ENCODE data around the gene EHD1. TPM values are rescaled to one million over a fixed set of nuclear protein-coding genes. Genes with fewer than 3 reads are reported as not detected.

Gene EHD1
- polyA plus RNA-seq, 1 donor (not counting 4 experiments of a cell fraction or from before 2014, with no cell fraction given): 73.9 TPM

DNA sequence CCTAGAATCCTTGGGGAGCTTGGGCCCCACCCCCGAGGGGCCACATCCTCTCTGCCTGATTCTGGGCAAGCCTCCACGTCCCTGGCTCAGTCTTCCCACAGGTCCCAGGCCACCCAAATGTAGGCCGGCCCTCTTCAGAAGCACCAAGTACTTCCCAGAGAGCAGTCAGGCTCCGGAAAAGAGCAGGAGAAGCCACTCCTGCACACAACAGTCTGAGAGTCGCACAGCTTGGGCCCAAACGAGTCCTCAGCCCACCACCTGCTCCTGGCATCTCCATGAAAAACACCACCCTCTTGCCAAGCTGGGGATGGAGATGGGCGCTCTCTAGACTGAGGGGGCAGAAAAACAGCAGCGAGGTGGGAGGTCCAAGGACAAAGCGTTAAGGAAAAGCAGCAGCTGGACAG lies 15.4 kb downstream of the EHD1 start:
- Histone ChIP-seq H3K9me1 (ENCODE audit: control insufficient read depth, extremely low read depth, insufficient read depth, low read length) (peaks cover 5% of the 10 kb centered on the region), H3K9me3 (ENCODE audit: control insufficient read depth, low read depth, low read length) (no peaks in the 10 kb centered on the region), H3K4me1 (ENCODE audit: control insufficient read depth, extremely low read depth, insufficient read depth, low read length) (peaks cover 51% of the 10 kb centered on the region), H3K9ac (ENCODE audit: control insufficient read depth, extremely low read depth, insufficient read depth, low read length) (no peak overlapping the region), H2AFZ (ENCODE audit: control insufficient read depth, low read length) (no peak overlapping the region), H3K36me3 (ENCODE audit: control insufficient read depth in 2 of 2, extremely low read depth in 1 of 2, insufficient read depth in 2 of 2, low read length in 2 of 2) (peaks cover 21 to 22% of the 10 kb centered on the region in 2 experiments), H4K20me1 (ENCODE audit: control insufficient read depth, extremely low read depth, insufficient read depth, low read length) (peaks cover 3% of the 10 kb centered on the region), H3K27ac (ENCODE audit: control insufficient read depth, insufficient read depth, low read length) (no peak overlapping the region), H3K4me3 (ENCODE audit: control insufficient read depth in 2 of 3, extremely low read depth in 1 of 3, insufficient read depth in 2 of 3, low read depth in 1 of 3, low read length in 3 of 3) (no peak overlapping the region), H3K27me3 (ENCODE audit: control insufficient read depth, extremely low read depth, insufficient read depth, low read length) (no peaks in the 10 kb centered on the region), H3K4me2 (ENCODE audit: control insufficient read depth, extremely low read depth, insufficient read depth, low read depth, low read length) (no peak overlapping the region), H3K79me2 (ENCODE audit: control insufficient read depth, insufficient read depth, low read length) (peaks cover 79% of the 10 kb centered on the region)
- FAIRE-seq (no peak), DNase-seq (ENCODE audit: low read depth, low spot score) (no peak)
- TF ChIP-seq EZH2 (IDR thresholded peaks at IDR 0.05; ENCODE audit: low read length): no peak
- TF ChIP-seq, protein P1, sequence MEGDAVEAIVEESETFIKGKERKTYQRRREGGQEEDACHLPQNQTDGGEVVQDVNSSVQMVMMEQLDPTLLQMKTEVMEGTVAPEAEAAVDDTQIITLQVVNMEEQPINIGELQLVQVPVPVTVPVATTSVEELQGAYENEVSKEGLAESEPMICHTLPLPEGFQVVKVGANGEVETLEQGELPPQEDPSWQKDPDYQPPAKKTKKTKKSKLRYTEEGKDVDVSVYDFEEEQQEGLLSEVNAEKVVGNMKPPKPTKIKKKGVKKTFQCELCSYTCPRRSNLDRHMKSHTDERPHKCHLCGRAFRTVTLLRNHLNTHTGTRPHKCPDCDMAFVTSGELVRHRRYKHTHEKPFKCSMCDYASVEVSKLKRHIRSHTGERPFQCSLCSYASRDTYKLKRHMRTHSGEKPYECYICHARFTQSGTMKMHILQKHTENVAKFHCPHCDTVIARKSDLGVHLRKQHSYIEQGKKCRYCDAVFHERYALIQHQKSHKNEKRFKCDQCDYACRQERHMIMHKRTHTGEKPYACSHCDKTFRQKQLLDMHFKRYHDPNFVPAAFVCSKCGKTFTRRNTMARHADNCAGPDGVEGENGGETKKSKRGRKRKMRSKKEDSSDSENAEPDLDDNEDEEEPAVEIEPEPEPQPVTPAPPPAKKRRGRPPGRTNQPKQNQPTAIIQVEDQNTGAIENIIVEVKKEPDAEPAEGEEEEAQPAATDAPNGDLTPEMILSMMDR (optimal IDR thresholded peaks at IDR 0.05 in 1 of 3, IDR thresholded peaks at IDR 0.05 in 1 of 3, conservative IDR thresholded peaks at IDR 0.05 in 1 of 3; ENCODE audit: extremely low read depth in 1 of 3, insufficient read depth in 2 of 3, low read length in 3 of 3): no peak
- dilution Hi-C loops (cut with MboI; ENCODE audit: extremely low pct_ligation_motif_present, low sequenced_read_pairs): no loop called here

DNA sequence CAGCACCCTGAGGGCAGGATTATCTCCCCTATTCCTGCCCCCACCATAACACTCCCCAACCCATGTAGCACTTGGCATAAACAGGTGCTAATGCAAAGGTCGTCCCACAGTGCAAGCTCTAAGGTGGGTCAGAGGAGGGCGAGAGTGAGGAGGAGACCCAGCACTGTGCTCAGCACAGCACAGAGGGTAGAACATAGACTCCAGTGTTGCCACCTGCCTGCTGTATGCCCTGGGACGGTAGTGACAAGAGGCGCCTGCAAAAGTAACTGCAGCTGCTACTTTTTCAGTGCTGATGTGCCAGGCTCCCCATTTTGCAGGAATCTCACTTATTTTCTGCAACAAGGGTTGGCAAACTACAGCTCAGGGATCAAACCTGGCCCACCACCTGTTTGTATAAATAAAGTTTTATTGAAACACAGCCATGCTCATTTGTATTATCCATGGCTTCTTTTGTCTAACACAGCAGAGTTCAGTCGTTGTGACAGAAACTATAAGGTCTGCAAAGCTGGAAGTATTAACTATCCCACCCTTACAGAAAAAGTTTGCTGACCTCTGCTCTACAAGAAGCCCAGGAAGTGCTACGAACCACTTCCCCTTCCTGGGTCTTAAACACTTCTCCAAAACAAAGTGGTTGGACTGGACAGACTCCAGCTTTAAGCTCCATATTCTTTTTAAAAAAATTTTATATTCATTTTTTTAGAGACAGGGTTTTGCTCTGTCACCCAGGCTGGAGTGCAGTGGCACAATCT lies 17.0 kb downstream of the EHD1 start:
- peaks cover 3% of the 10 kb centered on the region for H3K9me1 ChIP-seq (ENCODE audit: control insufficient read depth, extremely low read depth, insufficient read depth, low read length)
- H3K4me1 ChIP-seq (ENCODE audit: control insufficient read depth, extremely low read depth, insufficient read depth, low read length): peaks cover 48% of the 10 kb centered on the region
- FAIRE-seq: no peak
- H3K27me3 ChIP-seq (ENCODE audit: control insufficient read depth, extremely low read depth, insufficient read depth, low read length): no peaks in the 10 kb centered on the region
- TF ChIP-seq, protein P1 (optimal IDR thresholded peaks at IDR 0.05 in 1 of 3, IDR thresholded peaks at IDR 0.05 in 1 of 3, conservative IDR thresholded peaks at IDR 0.05 in 1 of 3; ENCODE audit: extremely low read depth in 1 of 3, insufficient read depth in 2 of 3, low read length in 3 of 3): no peak
- TF ChIP-seq EZH2 (IDR thresholded peaks at IDR 0.05; ENCODE audit: low read length): no peak
- no peak overlapping the region for H3K27ac ChIP-seq (ENCODE audit: control insufficient read depth, insufficient read depth, low read length)
- H4K20me1 ChIP-seq (ENCODE audit: control insufficient read depth, extremely low read depth, insufficient read depth, low read length): peaks cover 3% of the 10 kb centered on the region
- H3K4me3 ChIP-seq (ENCODE audit: control insufficient read depth in 2 of 3, extremely low read depth in 1 of 3, insufficient read depth in 2 of 3, low read depth in 1 of 3, low read length in 3 of 3): no peak overlapping the region
- H3K79me2 ChIP-seq (ENCODE audit: control insufficient read depth, insufficient read depth, low read length): peaks cover 69% of the 10 kb centered on the region
- peaks cover 23% of the 10 kb centered on the region in 2 experiments for H3K36me3 ChIP-seq (ENCODE audit: control insufficient read depth in 2 of 2, extremely low read depth in 1 of 2, insufficient read depth in 2 of 2, low read length in 2 of 2)
- DNase-seq (ENCODE audit: low read depth, low spot score): no peak
- no peak overlapping the region for H3K9ac ChIP-seq (ENCODE audit: control insufficient read depth, extremely low read depth, insufficient read depth, low read length)
- no peak overlapping the region for H2AFZ ChIP-seq (ENCODE audit: control insufficient read depth, low read length)
- dilution Hi-C loops (cut with MboI; ENCODE audit: extremely low pct_ligation_motif_present, low sequenced_read_pairs): no loop called here
- no peak overlapping the region for H3K4me2 ChIP-seq (ENCODE audit: control insufficient read depth, extremely low read depth, insufficient read depth, low read depth, low read length)
- no peaks in the 10 kb centered on the region for H3K9me3 ChIP-seq (ENCODE audit: control insufficient read depth, low read depth, low read length)
